ENCODE data around the gene B9D2.
A peak's percentile ranks its signal among the peaks of the same experiment; 100 is the strongest.
"Not testable (repeated sequence)": the region's sequence is repeated elsewhere in the genome, so short reads cannot be mapped to it uniquely, and the experiment has no call there.

The B9D2 gene, protein sequence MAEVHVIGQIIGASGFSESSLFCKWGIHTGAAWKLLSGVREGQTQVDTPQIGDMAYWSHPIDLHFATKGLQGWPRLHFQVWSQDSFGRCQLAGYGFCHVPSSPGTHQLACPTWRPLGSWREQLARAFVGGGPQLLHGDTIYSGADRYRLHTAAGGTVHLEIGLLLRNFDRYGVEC

DNA sequence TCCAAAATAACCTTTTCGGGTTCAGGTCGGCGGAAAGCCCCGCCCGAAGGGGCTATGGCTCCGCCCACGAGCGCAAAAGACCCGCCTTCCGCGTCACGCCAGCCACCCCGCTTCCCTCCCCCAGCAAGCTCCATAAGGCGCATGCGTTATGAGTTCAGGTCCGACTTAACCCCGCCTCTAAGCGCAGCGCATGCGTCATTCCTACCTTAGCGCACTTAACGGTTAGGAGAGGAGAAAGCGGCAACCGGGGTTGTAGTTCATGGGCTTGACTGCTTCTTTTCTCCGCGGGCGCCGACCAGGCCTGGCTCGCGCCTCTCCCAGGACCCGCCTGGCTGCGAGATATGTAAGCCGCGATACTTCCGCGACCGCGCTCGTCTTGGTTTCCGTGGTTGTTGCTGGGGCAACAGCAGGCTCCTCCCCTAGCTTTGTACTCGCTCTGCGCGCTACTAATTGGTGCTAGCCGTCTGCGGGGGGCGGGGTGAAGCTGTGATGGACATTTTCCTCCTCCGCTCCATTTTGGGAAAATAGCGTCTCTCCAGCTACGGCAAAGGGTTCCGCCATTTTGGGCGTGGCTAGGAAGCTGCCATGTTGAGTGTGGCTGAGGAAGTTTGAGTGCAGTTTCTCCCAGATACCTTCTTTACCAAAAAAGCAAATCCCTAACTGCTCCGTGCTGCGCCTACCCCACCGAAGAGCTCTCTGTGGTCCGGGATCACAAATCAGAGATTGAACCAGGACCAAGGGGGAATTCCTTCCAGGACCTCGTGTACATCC lies at the start of gene B9D2:
Gene B9D2 (minus strand): TSS at position 397 of the 771 bp plus-strand sequence. CDS start 630 bp downstream, outside the sequence.
- peak; percentile 98 for DNase-seq

DNA sequence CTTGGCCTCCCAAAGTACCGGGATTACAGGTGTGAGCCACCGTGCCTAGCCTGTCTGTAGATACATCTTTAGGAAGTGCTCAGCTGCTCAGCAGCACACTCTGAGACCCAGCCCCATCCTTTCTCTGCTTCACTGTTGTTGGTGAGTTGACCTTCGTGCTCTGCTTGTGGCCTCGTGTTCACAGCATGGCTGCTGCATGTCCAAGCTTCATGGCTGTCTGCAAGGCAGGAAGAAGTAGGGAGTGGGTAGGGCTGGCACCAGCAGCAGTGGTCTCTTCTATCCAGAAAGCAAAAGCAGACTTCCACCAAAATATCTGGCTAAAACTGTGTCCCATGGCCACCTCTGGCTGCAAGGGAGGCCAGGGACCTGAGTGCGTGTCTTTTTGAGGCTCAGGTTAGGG lies 49.0 kb upstream of the B9D2 start:
- DNase-seq = no peak

DNA sequence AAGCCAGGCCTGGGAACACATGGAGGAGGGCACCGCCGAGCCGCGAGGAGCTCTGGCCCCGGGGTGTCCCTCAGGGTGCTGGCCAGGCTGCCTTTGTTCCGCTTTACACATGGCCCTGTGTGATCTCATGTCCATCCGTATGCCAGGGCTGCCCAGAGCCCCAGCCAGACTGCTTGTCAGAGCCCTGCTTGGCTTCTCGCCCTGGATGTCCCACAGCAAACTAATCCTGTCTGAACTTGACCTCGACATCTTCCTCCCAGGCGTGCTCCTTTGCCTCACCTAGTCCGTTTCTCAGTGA lies 48.0 kb upstream of the B9D2 start:
- DNase-seq = no peak

DNA sequence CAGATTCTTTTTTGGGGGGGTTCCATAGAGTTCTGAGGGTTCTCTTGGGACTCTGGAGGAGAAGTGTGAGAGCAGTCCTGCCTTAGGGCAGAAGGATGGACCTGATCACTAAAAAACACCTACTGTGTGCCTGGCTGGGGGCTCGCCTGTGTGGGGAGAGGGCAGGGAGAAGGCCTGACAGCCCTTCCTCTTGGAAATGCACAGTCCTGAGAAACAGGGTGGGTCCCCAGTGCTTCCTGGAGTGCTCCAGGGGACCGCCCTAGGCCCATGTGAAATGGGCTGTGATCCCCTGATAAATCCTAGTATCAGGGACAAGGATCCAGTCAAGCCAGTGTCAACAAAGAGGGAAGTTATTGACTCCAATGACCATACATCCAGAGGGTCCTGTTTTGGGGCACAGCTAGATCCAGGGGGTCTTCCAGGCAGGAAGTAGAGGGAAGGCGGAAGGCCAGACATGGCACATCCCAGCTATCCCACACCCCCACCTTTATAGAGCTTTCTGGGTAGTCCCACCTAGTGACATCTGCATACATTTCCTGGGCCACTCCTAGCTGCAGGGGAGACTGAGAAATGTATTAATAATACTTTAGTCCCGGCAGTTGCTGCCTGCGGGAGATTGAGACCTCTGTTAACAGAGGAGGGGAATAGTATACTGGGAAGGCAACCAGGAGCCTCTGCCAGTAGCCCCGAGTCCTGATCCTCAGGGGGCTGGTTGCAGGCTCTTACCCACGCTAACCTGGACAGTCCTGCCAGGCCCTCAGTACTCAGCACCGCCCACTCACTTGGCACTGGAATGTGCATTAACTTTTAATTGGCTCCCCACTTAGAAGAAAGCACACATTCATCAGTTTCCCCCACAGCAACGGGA lies 47.4 kb upstream of the B9D2 start:
- DNase-seq = no peak

DNA sequence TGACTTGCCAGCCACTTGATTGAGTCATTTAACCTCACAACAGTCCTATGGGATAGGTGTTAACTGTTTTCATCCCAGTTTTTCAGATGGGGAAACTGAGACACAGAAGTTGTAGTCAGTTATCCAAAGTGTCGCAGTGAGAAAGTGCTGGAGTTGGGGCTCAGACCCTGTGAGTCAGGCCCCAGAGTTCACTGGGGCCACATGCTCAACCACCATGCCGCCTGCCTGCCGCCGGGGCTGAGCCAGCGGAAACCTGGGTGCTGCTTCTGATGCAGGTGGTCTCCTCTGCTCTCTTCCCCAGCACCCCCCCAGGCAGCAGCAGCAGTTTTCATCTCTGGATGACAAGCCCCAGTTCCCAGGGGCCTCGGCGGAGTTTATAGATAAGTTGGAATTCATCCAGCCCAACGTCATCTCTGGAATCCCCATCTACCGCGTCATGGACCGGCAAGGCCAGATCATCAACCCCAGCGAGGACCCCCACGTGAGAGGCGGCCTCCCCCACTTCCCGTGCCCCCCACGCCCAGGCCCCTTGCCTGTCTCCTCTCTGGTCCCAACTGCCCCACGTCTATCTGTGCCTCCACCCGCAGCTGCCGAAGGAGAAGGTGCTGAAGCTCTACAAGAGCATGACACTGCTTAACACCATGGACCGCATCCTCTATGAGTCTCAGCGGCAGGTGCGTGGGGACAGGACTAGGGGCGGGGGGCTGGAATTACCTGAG lies 46.5 kb upstream of the B9D2 start:
- no peak for DNase-seq

DNA sequence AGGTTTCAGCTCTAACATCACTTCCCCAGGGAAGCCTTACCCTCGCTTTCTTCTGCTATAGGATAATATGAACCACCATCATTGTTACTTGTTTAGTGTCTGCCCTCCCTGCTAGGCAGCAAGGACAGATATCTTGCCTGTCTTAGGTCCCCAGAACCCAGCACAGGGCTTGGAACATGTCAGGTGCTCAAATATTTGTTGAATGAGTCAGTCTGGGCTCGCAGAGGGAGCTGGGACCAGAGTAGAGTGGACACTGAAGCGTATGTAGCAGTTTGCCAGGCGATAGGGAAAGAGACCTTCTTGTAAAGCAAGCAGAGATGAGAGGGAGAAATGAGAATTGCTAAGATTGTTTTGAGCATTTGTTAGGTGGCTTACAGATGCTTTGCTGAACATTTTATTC lies 45.3 kb upstream of the B9D2 start:
- DNase-seq = no peak

DNA sequence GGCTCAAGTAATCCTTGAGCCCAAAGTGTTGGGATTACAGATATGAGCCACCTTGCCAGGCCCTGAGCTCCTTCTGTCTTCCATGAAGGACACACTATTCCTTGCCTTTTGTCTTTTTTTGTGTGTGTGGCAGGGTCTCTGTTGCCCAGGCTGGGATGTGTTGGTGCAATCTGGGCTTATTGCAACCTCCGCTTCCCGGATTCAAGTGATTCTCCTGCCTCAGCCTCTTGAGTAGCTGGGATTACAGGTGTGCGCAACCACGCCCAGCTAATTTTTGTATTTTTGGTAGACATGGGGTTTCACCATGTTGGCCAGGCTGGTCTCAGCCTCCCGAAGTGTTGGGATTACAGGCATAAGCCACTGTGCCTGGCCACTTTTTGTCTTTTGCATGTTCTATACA lies 44.9 kb upstream of the B9D2 start:
- not testable (repeated sequence) for DNase-seq

DNA sequence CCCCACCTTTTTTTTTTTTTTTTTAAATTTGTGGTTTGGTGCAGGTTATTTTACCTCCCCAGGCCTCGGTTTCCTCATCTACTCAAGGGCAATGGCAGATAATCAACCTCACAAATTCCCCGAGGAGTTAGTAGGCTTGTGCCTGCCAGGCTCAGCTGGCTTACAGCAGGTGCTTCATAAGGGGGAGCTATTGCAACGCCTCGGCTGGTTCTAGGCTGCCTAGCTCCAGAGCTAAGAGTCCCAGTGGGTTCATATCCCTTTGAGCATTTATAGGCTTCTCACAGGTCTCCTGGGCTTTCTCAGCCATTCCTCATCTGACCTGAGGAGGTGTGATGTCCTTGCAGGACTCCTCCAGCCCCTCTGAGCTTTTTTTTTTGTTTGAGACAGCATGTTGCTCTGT lies 44.3 kb upstream of the B9D2 start:
- peak; percentile 4 for DNase-seq

DNA sequence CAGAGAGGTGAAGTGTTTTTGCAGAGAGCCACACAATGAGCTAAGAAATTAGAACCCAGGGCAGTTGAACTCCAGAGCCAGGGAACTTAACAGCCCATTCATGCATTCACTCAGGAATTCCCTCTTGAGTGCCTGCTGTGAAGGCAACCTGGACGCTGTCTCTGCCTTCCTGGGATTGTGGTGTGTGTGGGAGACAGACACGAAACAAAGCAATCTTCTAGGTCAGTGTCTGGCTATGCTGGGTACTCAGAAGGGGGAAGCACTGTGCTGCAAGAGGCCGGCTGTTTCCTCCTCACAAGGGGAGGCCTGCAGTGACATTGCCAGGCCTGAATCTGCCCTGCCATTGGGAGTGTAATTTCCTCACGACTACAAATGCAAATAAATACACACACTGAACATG lies 43.3 kb upstream of the B9D2 start:
- DNase-seq = no peak

DNA sequence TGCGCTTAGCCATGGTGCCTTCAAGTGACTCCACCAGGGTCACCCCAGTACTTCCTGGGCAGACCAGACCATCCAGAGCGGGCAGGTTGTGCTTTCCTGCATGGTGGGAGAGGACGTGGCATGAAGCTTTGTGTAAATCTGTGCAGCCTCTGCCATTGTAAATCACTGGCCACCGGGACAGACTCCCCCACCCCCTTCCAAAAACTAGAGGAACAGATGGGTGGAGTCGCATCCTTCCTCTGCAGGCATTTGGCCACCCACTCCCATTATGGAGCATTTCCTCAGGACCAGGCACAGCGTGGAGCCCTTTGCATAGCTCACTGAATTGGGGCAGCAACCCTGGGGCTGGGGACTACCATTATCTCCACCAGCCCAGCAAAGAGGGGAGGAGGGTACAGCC lies 41.8 kb upstream of the B9D2 start:
- no peak for DNase-seq

DNA sequence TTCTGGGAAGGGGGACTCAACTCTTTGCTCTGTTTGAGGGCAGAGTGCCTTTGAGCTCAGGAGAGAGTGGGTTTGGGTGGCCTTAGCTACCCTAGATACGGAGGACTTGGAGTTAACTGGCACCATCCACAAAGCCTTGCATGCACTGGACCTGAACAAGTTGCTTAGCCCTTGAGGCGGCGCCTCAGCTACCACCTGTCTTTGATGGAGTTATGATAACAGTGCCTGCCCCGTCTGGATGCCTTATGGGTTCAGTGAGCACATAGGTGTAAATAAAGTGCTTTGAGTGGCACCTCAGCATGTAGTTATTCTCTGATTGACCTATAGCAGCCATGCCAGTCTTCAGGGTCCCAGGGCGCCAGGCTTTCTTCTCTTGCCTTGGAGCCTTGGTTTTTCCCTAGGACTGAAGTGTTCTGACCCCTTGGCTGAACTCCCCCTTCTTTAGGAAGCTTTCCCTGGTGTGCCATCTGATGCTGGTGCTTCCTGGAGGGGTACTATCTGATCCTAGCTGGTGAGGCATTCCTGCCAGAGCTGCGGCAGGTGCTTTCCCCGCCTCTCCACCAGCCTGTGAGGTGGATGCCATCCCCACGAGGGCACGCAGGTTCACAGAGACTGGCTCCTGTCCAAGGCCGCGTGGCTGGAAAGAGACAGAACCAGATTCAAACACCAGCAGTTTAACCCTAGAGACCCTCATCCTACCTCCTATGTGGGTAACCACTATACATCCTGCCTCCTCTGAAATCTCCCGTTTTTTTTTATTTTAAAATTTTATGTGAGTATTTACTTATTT lies 39.4 kb upstream of the B9D2 start:
- peak; percentile 44 for DNase-seq

DNA sequence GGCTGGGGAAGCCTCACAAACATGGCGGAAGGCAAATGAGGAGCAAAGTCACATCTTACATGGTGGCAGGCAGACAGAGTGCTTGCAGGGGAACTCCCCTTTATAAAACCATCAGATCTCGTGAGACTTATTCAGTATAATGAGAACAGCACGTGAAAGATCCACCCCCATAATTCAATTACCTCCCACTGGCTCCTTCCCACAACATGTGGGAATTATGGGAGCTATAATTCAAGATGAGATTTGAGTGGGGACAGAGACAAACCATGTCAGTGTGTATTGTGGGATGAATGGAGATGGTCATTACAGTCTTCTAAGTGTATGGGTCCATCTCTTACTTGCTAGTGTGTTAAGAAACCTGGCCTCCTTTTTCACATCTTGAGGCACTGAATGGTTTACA lies 38.1 kb upstream of the B9D2 start:
- DNase-seq = no peak

DNA sequence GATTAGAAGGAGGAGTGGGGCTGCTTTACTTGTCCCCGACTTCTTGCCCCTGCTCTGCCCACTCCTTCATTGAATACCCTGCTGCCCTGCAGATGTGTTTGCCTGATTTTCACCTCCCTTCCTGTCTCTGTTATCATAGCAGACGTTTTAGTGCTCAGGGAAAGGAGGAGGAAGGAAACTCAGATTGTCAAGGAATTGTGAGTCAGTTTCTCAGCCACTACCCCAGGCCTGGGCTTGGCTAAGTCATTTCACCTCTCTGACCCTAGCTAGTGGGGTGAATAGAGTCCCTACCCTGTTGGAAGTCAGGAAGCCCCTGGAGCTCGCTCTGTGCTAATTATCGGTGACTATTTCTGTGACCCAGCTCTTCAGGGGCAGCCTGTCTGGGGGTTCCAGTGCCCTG lies 37.5 kb upstream of the B9D2 start:
- DNase-seq = no peak

DNA sequence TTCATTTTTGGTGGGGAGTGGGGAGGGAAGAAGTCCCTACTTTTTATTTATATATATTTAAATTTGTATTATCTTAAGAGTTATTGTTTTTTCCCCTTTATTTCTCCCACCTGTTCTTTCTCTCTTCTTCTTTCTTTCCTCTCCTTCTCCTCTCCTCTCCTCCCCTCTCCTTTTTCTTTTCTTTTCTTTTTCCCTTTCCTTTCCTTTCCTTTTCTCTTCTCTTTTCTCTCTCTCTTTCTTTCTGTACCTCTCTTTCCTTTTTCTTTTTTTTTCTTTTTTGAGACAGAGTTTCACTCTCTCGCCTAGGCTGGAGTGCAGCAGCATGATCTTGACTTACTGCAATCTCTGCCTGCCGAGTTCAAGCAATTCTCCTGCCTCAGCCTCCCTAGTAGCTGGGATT lies 35.6 kb upstream of the B9D2 start:
- DNase-seq = no peak

DNA sequence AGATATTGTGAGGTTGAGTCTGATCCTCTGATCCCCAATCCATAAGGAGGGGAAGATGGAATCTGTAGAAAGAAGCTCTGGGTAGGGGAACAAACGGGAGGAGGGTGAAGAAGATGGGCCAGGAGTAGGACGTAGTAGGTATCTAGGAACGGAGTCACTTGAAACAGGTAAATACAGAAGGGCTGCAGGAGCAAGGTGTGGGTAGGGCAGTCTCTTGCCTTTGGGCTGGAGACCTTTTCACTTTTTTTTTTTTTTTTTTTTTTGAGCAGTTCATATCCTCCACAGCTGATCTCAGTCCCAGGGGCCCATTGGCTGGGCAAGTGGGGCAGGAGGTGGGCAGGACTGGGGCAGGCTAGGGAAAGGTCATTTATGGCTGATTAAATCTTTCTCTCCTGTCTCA lies 35.1 kb upstream of the B9D2 start:
- no peak for DNase-seq

DNA sequence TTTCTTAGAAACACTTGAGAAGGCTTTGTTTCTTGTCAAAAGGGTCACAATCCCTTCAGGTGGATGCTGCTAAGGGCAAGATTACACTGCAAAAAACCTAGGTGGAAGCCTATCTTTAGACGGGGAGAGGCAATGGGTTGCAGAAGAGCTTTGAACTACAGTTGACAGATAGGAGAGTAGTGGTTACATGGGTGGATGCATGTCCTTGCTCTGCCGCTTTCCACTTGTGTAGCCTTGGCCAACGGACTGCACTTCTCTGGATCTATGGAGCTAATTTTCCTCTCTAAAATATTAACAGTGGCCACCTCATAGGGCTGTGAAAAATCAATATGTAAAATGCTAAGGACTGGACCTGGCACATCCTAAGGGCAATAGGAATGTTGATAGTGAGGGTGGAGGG lies 34.6 kb upstream of the B9D2 start:
- no peak for DNase-seq

DNA sequence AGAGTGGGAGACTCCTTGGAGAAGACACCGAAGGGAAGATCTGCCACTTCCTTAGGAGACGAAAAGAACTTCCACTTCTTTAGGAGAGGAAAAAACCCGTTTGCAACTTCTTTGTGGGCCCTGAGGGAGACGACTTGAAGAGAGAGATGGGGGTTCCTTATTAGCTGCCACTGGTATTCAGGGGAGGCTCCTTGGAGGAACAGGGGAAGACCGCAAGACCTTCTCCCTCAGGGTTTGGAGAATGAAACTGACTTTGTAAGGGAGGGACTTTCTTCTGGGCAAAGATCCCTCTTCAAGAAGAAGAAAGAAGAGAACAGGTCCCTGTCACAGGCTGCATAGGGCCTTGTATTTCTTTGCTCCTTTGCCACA lies 34.1 kb upstream of the B9D2 start:
- no peak for DNase-seq

DNA sequence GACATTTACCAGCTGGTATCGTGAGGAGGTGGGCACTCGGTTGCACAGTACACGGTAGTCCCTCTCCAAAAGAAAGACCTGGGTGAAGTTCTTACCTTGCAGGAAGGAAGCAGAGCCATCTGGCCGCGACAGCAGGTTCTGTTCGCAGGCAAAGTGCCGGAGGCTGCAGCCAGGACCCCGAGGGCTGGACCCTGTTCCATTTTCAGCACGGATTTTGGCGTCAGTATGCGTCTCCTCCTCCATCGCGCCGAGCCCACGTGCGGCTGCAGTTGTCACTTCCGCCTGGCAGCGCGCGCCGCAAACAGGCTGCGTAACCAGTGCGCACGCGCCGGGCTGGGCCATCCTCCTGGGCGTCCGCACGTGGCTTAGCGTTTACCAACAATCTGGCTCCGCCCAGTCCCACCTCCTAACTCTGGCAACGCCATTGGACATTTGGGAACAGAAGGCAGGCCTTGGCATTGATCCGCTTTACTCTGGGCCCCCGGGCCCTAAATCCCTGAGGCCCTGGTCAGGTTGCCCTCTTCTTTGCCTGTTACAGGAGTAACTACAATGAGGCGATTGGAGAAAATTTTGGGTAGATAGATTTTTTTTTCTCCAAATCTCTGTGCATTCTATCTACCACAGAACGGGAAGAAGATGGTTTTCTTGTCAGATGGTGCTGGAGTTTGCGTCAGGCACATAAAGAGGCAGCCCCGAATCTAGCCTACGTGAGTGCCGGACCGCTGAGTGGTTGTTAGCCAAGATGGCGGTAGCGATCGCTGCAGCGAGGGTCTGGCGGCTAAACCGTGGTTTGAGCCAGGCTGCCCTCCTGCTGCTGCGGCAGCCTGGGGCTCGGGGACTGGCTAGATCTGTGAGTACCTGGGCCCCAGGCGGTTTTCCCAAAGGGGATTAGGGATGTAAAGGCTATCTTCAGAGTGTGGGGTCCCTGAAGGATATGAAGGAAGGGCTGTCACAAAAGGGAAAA lies 33.4 kb upstream of the B9D2 start, which contains the start of the genes BCKDHA and EXOSC5:
Gene BCKDHA (plus strand): TSS at position 733 of the 964 bp plus-strand sequence. CDS start 10 bp downstream, at position 743.
Gene EXOSC5 (minus strand): TSS at position 274 of the 964 bp plus-strand sequence. CDS start 31 bp downstream, at position 243.
- DNase-seq = peak; percentile 99

DNA sequence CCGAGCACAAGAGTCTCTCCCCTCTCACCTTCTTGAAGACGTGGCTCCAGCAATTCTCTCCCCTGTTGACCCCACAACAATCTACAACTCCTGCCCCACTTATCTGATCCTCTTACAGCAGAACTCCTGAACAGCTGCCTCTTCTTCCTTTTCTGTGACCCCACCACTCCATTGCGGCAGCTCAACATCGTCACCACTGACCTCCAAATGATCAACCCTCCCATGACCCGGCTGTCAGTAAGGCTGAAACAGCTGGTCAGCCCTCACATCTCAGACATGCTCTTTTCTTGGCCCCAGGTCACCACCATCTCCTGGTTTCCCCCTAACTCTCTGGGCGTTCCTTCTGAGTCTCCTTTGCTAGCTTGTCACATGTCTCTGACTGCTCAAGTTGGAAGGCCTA lies 31.4 kb upstream of the B9D2 start:
- no peak for DNase-seq

DNA sequence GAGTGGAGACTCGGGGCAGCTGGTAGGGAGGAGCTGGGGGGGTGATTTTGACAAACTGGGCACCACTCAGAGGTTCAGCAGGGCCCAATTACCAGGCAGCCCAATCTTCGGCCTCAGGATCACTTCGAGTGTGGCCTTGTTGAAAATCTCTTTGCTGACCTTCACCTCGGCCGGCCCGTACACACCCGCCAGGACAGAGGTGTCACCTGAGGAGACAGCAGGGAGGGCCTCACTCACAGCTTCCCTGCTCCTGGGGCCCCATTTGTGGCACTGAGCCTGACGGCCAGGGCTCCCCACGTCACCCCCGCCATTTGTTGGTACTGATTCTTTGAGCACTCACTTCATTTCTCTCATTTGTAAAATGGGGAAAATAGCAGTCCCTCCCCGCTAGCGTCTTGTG lies 28.8 kb upstream of the B9D2 start:
- no peak for DNase-seq

DNA sequence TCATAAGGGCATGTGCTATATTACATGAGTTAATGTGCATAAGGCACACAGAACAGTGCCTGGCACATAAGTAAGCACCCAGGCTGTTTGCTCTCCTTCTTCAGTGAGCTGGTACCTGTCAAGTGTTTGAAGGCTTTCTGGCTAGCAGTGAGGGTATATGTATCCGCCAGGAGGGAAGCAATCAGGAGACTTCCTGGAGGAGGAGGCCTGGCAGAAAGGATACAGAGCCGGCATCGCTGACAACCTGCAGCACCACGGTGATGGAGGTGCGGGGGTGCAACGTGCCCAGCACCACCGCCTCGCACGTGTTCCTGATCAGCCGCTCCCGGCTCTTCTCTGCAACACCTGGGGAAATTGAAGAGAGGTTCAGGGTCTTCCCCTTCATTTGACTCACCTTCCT lies 27.7 kb upstream of the B9D2 start:
- no peak for DNase-seq
